HG03469 (cell line): ENCODE data around the gene OOSP1.
"Not testable (repeated sequence)": the region's sequence is repeated elsewhere in the genome, so short reads cannot be mapped to it uniquely, and the experiment has no call there.

Experiments used
- ATAC-seq: cut with Tn5 transposase; IDR thresholded peaks from one replicate; pipeline ENCODE4 v1.9.1; 2021; ENCODE audit warnings: mild to moderate bottlenecking, moderate library complexity, moderate number of reproducible peaks; ENCODE audit not compliant: unreplicated experiment

The OOSP1 gene

DNA sequence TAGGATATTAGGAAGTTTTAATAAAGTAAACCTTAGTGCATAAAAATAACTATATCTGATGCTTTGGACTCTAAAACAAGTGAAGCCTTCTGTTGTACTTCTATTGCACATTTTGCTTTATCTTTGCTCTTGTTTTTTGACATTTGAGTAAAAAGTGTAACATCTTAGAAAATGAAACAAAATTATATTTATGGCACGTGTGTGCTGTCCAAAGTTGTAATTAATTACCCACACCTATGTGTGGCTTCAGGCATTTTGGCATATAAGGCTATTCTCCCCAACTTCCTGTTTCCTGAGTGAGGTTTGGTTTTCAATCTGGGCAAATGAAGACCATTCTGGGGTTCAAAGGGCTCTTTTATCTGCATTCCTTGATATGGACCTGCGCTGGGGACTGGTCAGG lies at the start of gene OOSP1:
Gene OOSP1, plus strand, starts transcription at position 301 of the 400 bp plus-strand sequence. Its CDS starts 23 bp downstream, at position 324.
- no peak for ATAC-seq

DNA sequence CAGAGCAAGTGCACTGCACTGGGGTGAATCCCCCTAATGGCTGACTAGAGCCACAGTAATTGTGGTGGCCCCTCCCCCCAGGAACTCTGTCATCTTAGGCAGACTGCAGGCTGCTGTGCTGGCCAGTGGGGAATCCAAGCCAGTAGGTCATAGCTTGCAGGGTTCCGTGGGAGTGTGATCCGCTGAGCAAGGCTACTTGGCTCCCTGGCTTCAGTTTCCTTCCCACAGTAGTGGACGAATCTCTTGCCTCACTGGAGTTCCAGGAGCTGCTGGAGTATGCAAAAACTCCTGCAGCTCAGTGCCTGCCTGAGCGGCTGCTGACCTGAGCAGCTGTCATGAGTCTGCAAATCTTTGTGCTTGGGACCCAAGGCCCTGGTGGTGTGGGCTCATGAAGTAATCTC lies 46.5 kb upstream of the OOSP1 start:
- no peak for ATAC-seq

GRCh38 chr11:59894616-59895015 lies 43.6 kb upstream of the OOSP1 start:
- ATAC-seq: no peak

DNA sequence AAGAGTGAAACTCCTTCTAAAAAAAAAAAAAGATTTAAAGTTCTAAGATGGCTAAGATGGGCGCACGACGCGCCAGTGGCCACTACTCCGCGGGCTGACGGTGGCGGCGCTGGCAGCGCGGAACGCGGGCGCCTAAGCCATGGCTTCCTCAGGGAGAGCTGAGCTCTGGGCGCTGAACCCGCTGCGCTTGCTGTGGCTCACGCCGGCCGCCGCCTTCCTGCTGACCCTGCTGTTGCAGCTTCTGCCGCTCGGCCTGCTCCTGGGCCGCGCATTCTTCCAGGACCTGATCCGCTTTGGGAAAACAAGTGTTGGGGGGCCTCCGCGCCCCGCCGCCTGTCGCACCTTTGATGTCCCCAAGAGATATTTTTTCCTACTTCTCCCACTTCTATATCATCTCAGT lies 40.2 kb upstream of the OOSP1 start:
- ATAC-seq: no peak

- ATAC-seq: no peak
Measured at GRCh38 chr11:59898650-59899049, 39.6 kb upstream of the OOSP1 start.

GRCh38 chr11:59899532-59899931 lies 38.7 kb upstream of the OOSP1 start:
- no peak for ATAC-seq

DNA sequence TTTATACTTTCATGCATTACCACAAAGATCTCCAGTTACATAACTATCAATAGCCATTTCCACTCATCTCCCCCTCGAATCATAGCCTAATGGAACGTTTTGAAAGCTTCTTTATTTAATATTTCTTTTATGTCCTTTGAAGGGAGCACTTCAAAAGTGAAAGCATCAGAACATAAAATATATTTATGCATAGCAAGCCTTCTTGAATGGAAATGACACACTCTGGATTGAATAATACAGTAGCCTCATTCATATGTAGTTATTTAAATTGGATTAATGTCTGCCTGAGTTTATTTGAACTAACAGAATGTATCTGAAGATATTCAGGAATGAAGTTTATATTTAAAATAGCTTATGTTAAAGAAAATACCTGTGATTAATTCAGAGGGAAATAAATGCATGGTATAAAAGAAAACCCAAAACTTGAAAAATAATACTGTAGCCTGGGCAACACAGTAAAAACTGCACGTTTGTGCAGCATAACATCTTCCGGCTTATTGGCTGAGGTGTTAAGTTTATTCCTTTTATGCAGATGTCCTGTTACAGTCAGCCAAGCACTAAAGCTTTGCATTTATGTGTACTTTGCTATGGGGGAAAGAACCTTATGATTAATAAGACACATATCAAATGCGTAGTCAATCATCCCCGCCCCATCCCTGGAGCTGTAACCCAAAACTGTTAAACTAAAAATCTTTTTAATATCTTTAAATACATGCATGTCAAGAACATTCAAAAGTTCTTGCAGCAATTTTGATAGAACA lies 37.7 kb upstream of the OOSP1 start:
- no peak for ATAC-seq

- ATAC-seq: no peak
Measured at GRCh38 chr11:59901306-59901705, 36.9 kb upstream of the OOSP1 start.

- not testable (repeated sequence) for ATAC-seq
Measured at GRCh38 chr11:59903569-59903968, 34.7 kb upstream of the OOSP1 start.

DNA sequence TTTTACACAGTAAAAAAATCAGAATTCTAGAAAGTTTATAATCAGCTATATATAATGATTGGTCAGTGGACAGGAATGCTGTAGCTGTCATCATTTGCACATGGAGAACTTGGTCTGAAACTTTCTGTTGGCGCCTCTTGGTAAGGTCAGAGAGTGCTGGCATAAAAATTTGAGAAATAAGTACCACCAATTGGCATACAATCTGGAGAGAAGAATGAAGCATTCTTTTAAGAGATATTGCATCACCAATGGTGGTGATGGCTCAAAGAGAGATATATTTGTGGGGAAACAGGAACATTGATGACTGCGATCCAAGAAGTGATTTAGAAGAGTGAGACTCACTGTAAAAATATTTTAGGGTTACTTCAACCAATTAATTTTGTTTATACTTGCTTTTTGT lies 19.8 kb upstream of the OOSP1 start:
- ATAC-seq: no peak

GRCh38 chr11:59918987-59919589 lies 19.1 kb upstream of the OOSP1 start:
- ATAC-seq: no peak

- ATAC-seq: no peak
Measured at GRCh38 chr11:59923813-59924212, 14.4 kb upstream of the OOSP1 start.

DNA sequence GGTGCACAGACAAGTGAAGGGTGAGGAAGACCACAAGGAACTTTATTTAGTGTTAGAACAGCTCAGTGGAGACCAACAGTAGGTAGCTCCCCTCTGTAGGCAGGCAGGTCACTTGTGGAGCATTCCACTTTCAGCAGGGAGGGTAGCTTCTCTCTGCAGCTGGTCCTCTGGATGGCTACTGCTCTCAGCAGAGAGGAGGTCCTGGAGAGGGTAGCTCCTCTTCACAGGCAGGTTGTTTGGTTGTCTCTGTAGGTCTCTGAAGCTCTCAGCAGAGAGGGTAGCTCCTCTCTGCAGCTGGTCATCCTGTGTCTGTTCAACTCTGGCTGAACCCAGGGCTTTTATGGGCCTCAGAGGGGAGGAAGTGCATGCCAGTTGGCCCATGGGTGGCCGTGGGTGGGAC lies 6.5 kb upstream of the OOSP1 start:
- no peak for ATAC-seq

- ATAC-seq: no peak
Measured at GRCh38 chr11:59938718-59939117, 486 bp downstream of the OOSP1 start.

- ATAC-seq: no peak
Measured at GRCh38 chr11:59939482-59939881, 1.2 kb downstream of the OOSP1 start.

- no peak for ATAC-seq
Measured at GRCh38 chr11:59941091-59941490, 2.9 kb downstream of the OOSP1 start.

DNA sequence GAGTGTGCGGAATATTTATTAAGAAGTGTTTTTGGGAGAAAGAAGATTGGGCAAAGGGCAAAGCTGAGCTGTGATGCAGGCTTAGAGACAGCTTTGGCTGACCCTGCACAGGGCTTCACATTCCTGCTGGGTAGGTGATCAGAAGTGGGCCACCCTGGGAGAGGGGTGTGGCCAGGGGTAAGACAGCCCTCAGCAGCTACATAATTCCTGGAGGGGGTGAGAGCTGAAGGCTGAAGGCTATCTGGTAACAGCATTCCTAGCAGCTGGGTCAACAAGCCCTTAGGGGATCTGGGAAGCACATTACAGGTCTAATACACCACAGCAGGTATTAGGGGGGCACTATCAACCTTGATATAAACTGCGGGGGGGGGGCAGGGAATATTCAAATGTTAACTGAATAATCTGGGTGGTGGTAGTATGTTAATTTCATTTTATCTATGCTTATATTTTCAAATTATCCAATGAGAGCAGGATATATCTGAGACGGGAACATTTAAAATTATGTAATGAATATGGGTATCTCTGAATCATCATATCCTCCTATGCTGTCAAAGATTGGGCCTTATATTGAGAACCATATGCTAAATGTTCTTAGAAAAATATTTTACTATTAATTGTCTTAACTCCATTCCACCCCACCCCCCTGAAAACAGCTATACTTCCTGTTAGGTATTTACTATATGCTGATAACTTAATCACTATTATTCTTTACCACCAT lies 5.9 kb downstream of the OOSP1 start:
- no peak for ATAC-seq

GRCh38 chr11:59944720-59945119 lies 6.5 kb downstream of the OOSP1 start:
- ATAC-seq: no peak

DNA sequence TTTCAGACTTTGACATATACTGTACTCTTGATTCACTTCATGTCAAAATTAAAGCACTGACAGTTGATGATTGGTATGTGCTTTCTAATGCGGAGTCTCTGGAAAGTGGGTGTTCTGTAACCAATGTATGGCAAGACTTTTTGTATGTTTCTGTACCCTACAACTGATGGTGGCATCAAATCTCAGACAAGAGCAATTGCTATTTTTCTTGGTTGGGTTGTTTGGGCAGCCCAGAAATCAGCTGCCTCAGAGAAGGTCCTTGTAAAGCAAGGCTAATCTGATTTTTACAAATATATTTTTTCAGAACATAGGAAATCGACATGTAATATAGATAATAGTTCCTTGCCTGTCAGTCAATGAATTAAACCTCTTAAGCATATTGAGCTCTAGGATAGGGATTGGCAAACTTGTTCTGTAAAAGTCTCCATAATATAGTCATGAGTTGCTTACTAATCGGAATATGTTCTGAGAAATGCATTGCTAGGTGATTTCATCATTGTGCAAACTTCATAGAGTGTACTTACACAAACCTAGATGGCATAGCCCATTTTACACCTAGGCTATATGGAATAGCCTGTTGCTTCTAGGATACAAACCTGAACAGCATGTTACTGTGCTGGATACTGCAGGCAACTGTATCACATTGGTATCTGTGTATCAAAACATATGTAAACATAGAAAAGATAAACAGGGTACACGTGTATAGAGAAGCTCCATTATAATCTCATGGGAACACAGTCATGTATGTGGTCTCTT lies 15.4 kb downstream of the OOSP1 start:
- ATAC-seq: no peak

DNA sequence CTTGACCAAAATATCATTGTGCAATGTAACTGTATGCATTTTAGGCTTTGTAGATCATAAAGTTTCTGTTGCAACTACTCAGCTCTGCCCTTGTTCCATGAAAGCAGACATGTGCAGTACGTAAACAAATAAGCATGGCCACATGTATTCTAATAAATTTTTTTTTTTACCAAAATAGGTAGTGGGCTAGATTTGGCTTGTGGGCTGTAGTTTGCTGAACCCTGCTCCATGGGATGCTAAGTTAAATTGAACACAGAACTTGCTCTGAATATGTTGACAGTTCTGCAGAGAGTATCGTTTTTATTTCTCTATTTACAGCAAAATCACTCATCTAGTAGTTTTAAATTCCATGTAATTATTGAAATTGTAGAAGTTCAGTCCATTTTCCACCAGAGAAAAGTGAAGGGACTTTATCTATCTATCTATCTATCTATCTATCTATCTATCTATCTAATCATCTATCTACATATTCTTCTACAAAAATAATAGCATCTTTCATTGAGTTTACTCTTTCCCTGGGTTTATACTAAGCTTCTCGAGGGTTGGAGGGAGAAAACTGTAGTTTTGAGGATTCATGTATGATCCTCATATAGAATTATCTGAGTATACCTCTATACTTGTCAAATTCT lies 16.1 kb downstream of the OOSP1 start:
- ATAC-seq: no peak

GRCh38 chr11:59957094-59957493 lies 18.9 kb downstream of the OOSP1 start:
- no peak for ATAC-seq
